ENCODE measurements around the gene CELF2.

- no peak for TF ChIP-seq CTCF (IDR thresholded peaks at IDR 0.05 in 4 of 5, conservative IDR thresholded peaks at IDR 0.05 in 1 of 5)
- no peak for TF ChIP-seq POLR2A (IDR thresholded peaks at IDR 0.05)
Measured at GRCh38 chr10:11018432-11018841, 765 bp downstream of the CELF2 start.
